GM12875 (cell line): Measurements from ENCODE around the gene SELENOW.
"Not testable (repeated sequence)": the region's sequence is repeated elsewhere in the genome, so short reads cannot be mapped to it uniquely, and the experiment has no call there.

Experiments
- H3K4me3 ChIP-seq: one replicate; pipeline ENCODE4 v1.5.1; 2011; ENCODE audit warnings: low read depth, low read length, control low read depth
- TF ChIP-seq, protein P1 (sequence below): IDR thresholded peaks from 2 replicates; pipeline ENCODE4 v1.5.1; 2011; ENCODE audit warnings: low read depth, mild to moderate bottlenecking, control low read depth, inconsistent platforms, low read length, moderate library complexity, borderline replicate concordance; ENCODE audit not compliant: insufficient read depth

SELENOW gene

DNA sequence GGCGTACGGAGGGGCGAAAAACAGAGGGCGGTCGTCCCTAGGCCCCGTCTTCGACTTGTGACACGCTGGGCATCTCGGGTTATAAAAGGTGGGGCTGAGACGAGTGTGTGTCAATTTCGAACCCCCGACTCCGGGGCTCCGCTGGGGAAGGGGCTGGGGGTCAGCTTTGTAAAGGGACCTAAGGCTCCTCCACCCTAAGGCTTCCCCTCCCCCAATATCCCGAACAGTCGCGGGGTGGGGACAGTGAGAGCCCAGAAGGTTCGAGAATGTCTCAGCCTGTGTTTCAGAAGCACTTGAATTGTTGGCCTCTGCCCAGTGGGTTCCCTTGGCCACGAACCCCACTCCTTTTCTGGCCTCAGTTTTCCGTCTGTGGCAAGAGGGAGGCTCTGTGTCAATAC, 450 bp downstream of the SELENOW start:
- TF ChIP-seq, protein P1, sequence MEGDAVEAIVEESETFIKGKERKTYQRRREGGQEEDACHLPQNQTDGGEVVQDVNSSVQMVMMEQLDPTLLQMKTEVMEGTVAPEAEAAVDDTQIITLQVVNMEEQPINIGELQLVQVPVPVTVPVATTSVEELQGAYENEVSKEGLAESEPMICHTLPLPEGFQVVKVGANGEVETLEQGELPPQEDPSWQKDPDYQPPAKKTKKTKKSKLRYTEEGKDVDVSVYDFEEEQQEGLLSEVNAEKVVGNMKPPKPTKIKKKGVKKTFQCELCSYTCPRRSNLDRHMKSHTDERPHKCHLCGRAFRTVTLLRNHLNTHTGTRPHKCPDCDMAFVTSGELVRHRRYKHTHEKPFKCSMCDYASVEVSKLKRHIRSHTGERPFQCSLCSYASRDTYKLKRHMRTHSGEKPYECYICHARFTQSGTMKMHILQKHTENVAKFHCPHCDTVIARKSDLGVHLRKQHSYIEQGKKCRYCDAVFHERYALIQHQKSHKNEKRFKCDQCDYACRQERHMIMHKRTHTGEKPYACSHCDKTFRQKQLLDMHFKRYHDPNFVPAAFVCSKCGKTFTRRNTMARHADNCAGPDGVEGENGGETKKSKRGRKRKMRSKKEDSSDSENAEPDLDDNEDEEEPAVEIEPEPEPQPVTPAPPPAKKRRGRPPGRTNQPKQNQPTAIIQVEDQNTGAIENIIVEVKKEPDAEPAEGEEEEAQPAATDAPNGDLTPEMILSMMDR, result no peak
- peak overlapping the region; percentile 84 for H3K4me3 ChIP-seq

DNA sequence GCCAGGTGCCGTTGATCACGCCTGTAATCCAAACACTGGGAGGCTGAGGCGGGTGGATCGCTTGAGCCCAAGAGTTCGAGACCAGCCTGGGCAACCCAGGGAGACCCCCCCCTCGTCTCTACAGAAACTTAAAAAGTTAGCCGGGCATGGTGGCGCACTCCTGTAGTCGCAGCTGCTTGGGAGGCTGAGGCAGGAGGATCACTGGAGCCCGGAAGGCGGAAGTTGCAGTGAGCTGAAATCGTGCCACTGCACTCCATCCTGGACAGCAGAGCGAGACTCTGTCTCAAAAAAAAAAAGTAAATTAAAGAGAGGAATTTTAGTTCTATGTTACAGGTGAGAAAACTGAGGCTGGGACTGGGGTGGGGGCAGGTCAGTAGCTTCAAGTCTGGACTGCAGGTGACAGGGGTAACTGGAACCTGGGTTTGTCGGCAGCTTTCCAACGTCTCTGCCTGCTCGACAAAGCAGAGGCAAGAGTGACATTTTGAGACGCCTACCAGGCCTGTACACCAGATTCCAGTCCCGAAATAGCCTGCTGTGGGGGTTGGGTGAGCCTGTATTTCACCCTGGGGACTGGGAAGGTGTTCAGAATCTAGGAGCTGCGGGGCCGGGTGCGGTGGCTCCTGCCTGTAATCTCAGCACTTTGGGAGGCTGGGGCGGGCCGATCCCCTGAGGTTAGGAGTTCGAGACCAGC, 1.2 kb downstream of the SELENOW start:
- TF ChIP-seq, protein P1, result no peak
- H3K4me3 ChIP-seq, result no peak overlapping the region

DNA sequence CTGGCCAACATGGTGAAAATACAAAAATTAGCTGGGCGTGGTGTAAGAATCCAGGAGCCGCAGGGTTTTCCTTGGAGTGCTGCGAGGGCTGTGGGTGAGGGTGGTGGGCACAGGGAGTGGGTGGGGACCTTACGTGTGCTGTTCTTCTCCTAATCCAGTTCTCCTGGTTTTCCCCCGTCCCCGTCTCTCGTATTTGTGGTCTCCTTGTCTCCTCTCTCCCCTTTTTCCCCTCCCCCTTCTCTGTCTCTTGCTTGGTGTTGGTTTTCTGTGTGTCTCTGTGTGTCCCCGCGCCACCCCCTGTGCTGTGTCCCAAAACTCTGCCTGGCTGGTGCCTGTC, 1.7 kb downstream of the SELENOW start:
- TF ChIP-seq, protein P1, result no peak
- H3K4me3 ChIP-seq, result no peak overlapping the region

DNA sequence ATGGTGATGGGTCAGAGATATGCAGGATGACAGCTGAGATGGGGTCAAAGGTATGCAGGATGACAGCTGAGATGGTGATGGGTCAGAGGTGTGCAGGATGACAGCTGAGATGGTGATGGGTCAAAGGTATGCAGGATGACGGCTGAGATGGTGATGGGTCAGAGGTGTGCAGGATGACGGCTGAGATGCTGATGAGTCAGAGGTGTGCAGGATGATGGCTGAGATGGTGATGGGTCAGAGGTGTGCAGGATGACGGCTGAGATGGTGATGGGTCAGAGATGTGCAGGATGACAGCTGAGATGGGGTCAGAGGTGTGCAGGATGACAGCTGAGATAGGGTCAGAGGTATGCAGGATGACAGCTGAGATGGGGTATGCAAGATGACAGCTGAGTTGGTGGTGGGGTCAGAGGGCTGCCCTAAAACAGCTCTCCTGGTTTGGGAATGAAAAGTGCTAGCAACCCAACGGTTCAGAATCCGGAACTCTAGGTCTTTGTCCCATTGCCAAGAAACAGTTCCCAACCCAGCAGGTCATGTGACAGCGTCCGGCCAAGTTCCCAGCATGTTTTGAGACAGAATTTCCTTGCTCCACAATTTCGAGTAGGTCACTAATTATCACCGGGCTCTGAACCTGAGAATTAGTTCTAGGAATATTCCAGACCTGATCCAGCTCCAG, 3.2 kb downstream of the SELENOW start:
- no peak overlapping the region for H3K4me3 ChIP-seq
- TF ChIP-seq, protein P1, result no peak

DNA sequence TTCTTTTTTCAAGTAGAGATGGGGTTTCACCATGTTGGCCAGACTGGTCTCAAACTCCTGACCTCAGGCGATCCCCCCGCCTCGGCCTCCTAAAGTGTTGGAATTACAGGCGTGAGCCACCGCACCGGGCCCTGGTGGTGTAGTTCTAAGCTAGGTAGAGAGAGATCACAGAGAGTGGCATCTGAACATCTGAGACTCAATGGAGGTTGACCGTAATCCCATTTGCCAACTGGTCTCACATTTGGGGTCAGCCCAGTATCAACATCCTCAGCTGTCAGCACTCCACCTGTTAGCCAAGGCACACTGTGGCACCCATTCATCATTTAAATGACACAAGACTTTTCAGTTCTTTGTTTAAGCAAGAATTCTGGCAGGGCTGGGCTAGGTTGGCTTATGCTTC, 8.1 kb downstream of the SELENOW start:
- TF ChIP-seq, protein P1, result no peak
- no peak overlapping the region for H3K4me3 ChIP-seq

DNA sequence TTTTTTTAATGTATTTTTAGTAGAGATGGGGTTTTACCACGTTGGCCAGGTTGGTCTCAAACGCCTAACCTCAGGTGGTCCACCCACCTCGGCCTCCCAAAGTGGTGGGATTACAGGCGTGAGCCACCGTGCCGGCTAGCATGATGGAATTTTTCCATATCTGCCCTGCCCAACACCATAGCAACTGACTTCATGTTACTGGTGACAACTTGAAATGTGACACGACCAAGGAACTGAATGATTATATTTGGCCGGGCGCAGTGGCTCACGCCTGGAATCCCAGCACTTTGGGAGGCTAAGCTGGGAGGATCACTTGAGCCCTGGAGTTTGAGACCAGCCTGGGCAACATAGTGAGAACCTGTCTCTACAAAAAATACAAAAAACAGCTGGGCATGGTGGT, 8.8 kb downstream of the SELENOW start:
- not testable (repeated sequence) for H3K4me3 ChIP-seq

DNA sequence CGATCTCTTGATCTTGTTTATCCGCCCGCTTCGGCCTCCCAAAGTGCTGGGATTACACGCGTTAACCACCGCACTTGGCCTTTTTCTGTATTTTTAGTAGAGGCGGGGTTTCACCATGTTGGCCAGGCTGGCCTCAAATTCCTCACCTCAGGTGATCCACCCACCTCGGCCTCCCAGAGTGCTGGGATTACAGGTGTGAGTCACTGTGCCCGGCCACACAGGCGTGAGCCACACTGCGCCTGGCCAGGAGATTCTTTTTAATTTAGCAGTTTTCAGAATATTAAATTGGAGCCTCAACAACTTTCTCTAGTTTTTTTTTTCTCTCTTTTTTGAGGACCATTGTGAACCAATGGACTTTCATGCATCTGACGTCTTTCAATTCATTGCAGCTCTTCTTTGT, 11.3 kb downstream of the SELENOW start:
- not testable (repeated sequence) for H3K4me3 ChIP-seq

DNA sequence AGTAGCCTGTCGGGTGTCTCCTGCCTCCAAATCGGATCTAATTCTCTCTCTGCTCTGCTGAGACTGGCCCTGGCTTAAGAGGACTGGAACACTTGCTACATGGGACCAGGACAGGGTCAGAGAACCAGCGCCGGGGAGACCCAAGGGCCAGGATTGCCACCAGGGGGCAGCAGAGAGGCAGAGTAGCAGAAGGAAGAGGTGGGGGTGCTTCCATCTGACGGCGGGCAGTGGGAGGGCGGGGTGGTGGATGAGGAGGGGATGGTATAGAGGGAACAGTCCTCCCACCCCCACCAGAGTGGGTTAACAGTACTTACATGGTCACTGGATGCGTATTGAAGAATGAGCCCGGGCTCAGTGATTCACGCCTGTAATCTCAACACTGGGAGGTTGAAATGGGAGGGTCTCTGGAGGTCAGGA, 11.9 kb downstream of the SELENOW start:
- no peak overlapping the region for H3K4me3 ChIP-seq
- TF ChIP-seq, protein P1, result peak; percentile 89
